GM19240 (cell line): Measurements from ENCODE around the gene PTGDR2.

Experiments used
- DNase-seq: peaks from one replicate; pipeline ENCODE4 v3.0.0; 2011; ENCODE audit warnings: low spot score; ENCODE audit not compliant: insufficient read length

The PTGDR2 gene

DNA sequence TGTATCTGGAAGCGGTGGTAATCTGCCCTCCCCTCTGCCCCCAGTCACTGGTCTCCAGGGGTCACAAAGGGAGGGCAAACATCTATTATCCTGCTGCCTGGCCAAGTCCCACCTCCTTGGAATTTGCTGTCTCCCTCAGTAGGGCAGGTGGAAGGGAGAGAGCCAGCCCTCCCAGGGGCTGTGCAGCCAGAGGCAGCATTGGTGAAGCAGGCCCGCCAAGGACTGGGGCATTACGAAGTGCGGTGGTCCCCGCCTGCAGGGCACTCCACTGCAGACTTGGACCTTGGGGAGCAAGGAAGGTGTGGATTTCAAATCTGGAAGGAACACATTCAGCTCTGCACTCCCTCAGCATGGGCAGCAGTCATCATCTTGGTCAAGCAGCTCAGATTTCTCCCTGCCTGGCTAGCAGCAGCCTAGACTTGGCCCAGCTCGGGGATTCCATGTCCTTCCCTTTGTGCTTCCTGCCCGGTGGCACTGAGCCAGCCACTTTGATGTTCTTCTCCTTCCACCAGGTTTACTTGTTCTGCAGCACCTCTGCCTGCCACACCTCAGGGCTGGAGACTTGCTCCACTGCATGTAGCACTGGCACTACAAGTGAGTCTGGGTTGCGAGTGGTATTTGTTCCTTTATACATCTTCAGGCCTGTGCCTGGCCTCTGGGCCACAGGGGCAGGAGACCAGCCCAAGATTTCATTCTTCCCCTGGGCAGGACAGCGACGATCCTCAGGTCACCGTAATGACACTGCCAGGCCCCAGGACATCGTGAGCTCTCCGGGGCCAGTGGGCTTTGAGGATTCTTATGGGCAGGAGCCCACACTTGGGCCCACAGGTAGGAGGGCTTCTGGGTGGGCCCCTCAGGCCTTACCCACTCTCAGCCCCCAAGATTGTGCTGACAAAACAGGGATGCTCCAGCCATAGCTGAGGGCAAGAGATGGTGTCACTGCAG, 18.9 kb upstream of the PTGDR2 start:
- DNase-seq = no peak

DNA sequence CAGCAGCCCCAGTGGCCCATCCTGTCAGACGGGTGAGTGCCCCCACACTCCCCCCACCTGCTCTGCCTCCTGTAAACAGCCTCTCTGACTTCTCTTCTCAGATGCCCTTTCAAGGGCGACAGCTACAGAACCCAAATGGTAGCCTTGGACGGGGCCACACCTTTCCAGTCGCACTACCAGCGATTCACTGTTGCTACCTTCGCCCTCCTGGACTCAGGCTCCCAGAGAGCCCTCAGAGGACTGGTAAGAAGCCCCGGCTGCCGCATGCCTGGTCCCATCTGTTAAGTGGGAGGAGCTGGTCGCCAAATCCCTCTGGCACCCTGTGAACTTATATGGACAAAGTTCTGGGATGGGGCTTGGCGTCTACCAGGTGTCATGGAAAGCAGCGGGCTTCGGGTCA, 17.8 kb upstream of the PTGDR2 start:
- DNase-seq = no peak

DNA sequence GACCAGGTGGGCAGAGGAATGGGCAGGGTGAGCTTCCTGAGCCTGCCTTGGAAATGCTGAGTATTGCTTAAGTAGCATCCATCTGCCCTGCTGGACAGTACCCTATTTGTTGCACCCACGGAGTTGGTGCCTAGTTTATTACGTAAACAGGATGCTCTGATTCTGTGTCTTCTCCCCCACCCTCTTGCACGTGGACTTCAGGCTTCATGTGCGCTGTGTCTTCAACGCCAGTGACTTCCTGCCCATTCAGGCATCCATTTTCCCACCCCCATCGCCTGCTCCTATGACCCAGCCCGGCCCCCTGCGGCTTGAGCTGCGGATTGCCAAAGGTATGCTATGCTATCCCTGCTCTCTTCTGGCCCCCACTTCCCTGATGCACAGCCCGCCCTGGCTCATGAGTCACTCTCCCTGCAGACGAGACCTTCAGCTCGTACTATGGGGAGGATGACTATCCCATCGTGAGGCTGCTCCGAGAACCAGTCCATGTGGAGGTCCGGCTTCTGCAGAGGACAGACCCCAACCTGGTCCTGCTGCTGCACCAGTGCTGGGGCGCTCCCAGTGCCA, 17.3 kb upstream of the PTGDR2 start:
- DNase-seq = no peak

- no peak for DNase-seq
These were observed 16.6 kb upstream of the PTGDR2 start for GRCh38 chr11:60872124-60872960.

DNA sequence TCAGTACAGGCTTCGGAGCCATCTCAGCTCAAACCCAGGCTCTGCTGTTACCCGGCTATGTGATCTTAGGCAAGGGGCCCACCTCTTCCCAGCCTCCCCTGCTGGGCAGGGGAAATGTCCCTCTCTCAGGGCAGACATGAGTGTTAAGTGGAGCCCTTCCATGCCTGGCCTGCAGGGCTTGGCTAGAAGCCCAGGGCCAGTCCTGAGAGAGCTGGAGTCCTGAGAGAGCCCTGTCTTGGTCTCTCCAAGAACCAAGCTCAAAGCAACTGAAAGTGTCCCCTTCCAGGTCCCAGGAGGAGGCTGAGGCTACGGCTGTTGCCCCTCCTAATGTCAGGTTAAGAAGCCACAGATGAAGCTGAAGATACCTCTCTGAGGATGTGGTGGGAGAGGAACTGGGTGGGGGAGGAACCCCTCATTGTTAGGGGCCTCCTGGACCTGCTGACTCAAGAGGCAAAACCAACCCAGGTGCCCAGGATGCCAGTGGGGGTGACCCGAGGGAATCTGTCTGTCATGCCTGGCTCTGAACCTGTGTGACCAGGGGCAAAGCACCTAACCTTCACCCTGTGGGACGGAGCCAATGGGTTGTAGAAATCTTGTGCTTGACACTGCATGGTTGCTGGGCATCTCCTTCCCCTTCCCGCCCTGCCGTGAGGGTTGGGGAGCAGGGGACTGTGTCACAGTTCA, 15.8 kb upstream of the PTGDR2 start:
- no peak for DNase-seq

- DNase-seq = no peak
These were observed 15.1 kb upstream of the PTGDR2 start for GRCh38 chr11:60870733-60871377.

DNA sequence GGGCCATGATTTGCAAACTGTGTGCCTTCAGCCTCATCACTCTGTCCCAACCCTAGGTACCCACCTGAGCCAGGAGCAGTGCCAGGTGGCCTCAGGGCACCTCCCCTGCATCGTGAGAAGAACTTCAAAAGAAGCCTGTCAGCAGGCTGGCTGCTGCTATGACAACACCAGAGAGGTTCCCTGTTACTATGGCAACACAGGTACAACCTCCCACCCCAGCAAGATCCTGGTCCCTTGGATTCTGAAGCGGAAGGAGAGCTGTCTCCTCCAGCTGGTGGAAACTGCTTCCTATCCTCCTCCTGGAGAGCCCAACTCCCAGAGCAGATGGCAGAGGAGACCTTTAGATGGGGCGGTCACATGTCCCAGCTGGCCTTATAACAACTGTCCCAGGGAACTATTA, 14.5 kb upstream of the PTGDR2 start:
- no peak for DNase-seq

GRCh38 chr11:60869451-60869825, 13.7 kb upstream of the PTGDR2 start:
- DNase-seq = no peak

GRCh38 chr11:60868682-60869450, 13.1 kb upstream of the PTGDR2 start:
- DNase-seq = no peak

DNA sequence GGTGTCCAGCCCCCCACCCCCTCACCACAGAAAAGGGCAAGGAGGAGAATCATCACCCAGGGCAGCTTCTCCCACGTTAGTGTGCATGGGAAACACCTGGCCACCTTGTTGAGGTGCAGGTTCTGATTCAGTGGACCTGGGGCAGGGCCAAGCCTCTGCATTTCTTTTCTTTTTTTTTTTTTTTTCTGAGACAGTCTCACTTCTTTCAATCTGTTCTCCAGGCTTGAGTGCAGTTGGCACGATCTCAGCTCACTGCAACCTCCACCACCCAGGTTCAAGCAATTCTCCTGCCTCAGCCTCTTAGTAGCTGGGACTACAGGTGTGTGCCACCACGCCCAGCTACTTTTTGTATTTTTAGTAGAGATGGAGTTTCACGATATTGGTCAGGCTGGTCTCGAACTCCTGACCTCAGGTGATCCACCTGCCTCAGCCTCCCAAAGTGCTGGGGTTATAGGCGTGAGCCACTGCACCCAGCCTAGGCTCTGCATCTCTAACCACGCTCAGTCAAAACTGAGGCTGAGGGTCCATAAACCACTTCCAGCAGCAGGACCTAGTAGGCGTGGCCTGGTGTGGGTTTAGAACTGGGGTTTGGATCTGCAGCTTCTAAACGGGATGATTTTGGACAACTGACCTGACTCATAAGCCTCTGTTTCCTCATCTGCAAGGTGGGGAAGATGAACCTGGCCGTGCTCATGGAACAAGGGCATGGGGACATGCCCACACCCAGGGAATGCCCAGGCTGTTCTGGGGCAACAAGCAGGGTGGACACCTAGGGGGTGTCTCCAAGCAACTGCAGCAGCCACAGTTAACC, 12.3 kb upstream of the PTGDR2 start:
- no peak for DNase-seq

DNA sequence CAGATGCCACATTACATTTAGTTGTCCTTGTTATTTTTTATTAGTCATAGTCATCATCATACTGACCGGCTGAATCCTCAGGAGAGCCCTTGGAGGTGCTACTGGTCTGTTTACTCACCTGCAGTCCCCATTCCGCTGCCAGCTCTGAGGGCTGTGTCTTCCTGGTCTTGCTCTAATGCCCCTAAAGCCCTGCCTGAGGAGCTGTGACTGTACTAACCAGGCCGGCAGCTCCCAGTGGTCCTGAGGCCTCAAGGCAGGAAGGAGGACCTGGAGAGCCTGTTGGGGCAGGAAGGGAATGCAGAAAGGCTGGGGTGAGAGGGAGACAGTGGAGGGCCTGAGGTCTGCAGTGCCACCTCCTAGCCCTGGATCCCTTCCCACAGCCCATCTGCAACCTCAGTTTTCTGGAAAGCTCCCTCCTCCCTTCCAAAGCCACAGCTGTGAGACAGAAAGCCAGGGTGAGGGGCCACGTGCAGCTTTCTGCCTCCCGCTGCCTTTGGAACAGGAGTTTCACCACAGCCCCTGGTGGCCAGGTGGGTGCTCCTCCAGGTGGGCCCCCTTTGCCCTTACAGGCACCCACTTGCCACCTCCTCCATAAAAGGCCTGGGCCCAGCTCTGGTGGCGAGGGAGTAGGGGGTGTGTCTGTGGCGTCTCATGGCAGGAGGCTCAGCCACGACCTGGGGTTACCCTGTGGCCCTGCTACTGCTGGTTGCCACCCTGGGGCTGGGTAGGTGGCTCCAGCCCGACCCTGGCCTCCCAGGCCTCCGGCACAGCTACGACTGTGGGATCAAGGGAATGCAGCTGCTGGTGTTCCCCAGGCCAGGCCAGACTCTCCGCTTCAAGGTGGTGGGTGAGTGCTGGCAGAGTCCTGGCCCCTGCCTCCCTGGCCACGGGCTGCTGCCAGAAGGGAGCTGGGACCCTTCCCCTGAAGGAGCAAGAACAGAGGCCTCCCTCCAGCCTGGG, 11.4 kb upstream of the PTGDR2 start, which contains the start of gene ZP1:
Gene ZP1, plus strand, starts transcription at position 632 of the 960 bp plus-strand sequence. Its CDS starts 20 bp downstream, at position 652.
- no peak for DNase-seq

DNA sequence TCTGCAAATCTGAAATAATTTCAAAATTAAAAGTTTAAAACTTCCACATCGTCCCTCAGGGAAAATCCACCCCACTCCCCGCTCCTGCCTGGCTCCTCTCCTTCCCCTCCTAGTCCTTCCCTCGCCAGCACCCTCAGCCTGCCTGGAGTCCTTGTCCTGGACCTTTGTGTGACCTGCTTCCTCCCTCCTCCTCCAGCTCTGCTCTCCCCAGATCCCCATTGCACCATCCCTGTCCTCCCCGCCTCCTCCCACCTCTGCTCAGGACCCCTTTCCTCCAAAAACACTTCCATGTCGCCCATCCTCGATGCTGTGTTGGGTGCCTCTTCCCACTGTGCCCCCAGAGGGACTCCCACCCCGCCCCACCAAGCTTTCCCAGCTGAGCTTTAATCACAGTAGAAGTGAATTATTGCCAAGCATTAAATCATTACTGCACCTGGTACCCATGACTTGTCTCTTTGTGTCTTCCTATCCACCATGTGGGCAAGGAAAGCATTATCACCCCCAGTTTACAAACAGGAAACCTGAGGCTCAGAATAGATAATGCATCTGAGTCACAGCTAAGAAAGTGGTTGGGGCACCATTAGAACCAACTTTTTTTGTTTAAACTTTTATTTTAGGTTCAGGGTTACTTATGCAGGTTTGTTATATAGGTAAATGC, 9.2 kb upstream of the PTGDR2 start:
- DNase-seq = no peak

DNA sequence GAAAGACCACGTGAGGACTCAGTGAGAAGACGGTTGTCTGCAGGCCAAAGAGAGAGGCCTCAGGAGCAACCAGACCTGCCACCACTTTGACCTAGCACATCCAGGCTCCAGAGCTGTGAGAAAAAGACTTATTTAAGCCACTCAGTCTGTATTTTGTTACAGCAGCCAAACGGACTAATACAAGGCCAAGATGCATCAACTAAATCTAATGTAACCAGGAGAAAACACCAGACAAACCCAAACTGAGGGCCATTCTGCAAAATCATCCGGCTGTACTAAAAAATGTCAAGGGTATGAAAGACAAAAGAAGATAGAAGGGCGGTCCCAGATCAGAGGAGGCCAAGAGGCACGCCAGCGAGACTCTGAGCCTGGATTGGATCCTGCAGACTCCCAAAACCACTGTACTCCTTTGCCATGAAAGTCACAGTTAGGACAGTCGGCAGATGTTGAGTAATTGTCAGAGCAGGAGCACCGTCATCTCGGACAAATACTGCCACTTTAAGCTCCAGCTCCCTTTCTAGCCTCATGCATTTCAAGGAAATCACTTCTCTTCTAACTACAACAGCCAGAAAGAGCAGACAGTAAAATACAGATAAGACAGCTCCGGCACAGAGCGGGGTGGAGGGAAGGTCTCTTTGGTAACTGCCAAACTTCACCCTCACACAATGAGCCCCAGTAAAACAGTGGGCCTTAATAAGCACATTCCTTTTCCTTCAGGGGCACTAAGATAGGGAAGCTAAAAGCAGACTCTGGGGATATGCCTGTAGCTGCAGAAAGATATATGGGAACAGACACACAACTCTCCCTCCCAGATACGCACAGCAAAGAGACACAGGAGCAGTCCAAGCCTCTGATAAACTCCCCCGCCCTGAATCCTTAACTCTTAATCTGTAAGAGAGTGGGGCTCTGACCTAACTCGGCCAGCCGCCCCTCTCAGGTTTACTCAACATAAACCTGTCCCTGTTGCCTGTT, 8.1 kb upstream of the PTGDR2 start:
- no peak for DNase-seq

GRCh38 chr11:60862171-60862570, 6.4 kb upstream of the PTGDR2 start:
- no peak for DNase-seq

DNA sequence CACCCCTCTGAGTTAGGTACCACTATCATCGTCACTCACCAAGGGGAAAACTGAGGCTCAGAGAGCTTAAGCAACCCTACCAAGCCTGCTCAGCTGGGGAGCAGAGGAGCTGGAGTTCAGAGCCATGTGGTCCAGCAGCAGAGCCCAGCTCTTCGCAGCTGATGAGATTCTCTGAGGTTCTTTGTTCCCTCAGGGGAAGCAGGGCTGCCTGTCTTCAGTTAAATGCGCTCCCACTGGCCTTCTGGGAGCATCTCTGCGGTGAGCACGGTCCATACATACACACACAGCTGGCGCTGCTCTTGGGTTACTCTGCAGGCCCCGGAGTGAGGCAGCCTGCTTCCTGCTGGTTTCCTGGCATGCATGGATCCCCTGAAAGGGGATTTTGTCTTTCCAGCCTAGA, 5.2 kb upstream of the PTGDR2 start:
- no peak for DNase-seq

DNA sequence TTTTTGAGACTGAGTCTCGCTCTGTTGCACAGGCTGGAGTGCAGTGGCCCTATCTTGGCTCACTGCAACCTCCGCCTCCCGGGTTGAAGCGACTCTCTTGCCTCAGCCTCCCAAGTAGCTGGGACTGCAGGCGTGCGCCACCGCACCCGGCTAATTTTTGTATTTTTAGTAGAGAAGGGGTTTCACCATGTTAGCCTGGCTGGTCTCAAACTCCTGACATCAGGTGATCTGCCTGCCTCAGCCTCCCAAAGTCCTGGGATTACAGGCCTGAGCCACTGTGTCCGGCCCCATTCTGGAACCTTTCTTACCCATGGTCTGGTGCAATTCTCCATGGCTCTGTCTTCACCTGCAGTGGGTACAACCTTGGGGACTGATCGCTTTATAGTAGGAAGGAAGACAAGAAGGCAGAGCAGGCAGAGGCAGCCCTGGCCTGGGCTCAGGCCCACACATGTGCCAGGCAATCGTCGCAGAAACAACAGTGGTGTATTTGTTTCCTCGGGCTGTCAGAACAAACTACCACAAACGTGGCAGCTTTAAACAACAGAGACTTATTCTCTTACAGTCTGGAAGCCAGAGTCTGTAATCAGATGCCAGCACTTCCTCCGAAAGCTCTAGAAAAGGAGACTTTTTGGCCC, 4.0 kb upstream of the PTGDR2 start:
- no peak for DNase-seq
